ENCODE results near the gene TAS2R31. TPM values are rescaled to one million over a fixed set of nuclear protein-coding genes. Genes with fewer than 3 reads are reported as not detected.

TAS2R31 gene
- total RNA-seq: 1.1 to 3.8 TPM (median 1.7 TPM) in 3 replicates
- long read RNA-seq: 0 reads

DNA sequence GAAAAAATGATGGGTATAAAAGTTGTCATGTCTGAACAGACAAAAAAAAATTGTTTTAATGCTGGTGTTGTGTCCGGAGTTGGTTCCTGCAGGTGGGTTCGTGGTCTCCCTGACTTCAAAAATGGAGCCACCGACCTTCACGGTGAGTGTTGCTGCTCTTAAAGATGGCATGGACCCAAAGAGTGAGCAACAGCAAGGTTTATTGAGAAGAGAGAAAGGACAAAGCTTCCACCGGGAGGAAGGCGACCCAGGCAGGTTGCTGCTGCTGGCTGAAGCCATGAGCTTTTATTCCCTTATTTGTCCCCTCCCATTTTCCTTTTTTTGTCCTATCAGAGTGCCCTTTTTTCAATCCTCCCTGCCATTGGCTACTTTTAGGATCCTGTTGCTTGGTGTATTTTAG lies at the start of gene TAS2R31:
TSS of gene TAS2R31 (minus strand) at position 101 of the 400 bp plus-strand sequence. CDS start at position 29, 72 bp downstream.
- Mint-ChIP-seq H3K4me1 (ENCODE audit: low read depth) (no peaks in the 10 kb centered on the region), H3K27me3 (ENCODE audit: low read depth) (no peaks in the 10 kb centered on the region), H3K27ac (ENCODE audit: unreplicated experiment) (no peak within 1 kb of the TSS), H3K36me3 (ENCODE audit: low read depth) (peaks cover 14% of the 10 kb centered on the region), H3K4me3 (ENCODE audit: unreplicated experiment) (no peak within 1 kb of the TSS), H3K9me3 (ENCODE audit: low read depth) (no peaks in the 10 kb centered on the region)
- TF ChIP-seq, protein P1, sequence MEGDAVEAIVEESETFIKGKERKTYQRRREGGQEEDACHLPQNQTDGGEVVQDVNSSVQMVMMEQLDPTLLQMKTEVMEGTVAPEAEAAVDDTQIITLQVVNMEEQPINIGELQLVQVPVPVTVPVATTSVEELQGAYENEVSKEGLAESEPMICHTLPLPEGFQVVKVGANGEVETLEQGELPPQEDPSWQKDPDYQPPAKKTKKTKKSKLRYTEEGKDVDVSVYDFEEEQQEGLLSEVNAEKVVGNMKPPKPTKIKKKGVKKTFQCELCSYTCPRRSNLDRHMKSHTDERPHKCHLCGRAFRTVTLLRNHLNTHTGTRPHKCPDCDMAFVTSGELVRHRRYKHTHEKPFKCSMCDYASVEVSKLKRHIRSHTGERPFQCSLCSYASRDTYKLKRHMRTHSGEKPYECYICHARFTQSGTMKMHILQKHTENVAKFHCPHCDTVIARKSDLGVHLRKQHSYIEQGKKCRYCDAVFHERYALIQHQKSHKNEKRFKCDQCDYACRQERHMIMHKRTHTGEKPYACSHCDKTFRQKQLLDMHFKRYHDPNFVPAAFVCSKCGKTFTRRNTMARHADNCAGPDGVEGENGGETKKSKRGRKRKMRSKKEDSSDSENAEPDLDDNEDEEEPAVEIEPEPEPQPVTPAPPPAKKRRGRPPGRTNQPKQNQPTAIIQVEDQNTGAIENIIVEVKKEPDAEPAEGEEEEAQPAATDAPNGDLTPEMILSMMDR (IDR thresholded peaks at IDR 0.05): no peak
- no peak for DNase-seq (ENCODE audit: low spot score)

DNA sequence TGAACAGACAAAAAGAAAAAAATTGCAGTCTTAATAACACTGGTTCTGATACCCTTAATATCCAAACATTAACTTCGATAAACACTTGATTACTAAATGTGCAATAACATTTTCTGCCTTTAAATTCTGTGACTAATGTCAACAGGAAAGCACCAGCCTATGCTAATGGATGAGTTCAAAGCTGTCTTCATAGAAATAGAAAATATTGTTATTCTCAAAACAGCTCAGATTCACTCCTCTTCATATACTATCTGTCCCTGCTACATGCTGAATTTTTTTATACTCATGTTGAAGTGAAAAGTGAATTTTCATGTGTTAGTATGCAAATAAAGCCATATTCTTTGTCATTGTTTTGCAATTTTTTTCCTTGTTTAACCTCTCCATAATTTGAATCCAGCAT lies 47.0 kb upstream of the TAS2R31 start:
- Mint-ChIP-seq H3K36me3 (ENCODE audit: low read depth) (peaks cover 5% of the 10 kb centered on the region), H3K9me3 (ENCODE audit: low read depth) (peaks cover 8% of the 10 kb centered on the region), H3K4me1 (ENCODE audit: low read depth) (peaks cover 4% of the 10 kb centered on the region), H3K4me3 (ENCODE audit: unreplicated experiment) (no peak overlapping the region), H3K27ac (ENCODE audit: unreplicated experiment) (no peak overlapping the region), H3K27me3 (ENCODE audit: low read depth) (no peaks in the 10 kb centered on the region)
- TF ChIP-seq, protein P1 (IDR thresholded peaks at IDR 0.05): no peak
- no peak for DNase-seq (ENCODE audit: low spot score)

GRCh38 chr12:11075642-11076041 lies 44.4 kb upstream of the TAS2R31 start:
- H3K27me3 Mint-ChIP-seq (ENCODE audit: low read depth): no peaks in the 10 kb centered on the region
- H3K4me1 Mint-ChIP-seq (ENCODE audit: low read depth): peaks cover 7% of the 10 kb centered on the region
- peaks cover 2% of the 10 kb centered on the region for H3K9me3 Mint-ChIP-seq (ENCODE audit: low read depth)
- no peak for DNase-seq (ENCODE audit: low spot score)
- H3K4me3 Mint-ChIP-seq (ENCODE audit: unreplicated experiment): no peak overlapping the region
- no peaks in the 10 kb centered on the region for H3K36me3 Mint-ChIP-seq (ENCODE audit: low read depth)
- TF ChIP-seq, protein P1 (IDR thresholded peaks at IDR 0.05): no peak
- no peak overlapping the region for H3K27ac Mint-ChIP-seq (ENCODE audit: unreplicated experiment)

DNA sequence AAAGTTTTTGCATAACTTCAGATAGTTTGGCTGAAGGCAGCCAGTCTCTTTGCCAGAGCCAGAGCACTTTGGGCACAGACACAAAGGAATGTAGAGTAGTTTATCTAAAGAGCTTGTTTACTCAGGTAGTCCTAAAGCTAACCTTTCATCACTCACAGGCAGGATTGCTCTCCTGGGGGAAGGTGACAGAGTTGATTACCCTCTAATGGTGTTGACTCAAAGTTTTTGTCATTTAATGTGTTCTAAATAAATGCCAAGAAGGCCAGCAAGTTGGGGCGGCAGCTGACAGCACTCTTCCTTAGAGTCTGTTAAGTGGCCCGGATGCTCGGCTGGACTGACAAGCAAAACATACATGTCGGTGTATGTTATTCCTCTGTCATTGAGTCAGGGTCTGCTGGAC lies 40.2 kb upstream of the TAS2R31 start:
- TF ChIP-seq, protein P1 (IDR thresholded peaks at IDR 0.05): no peak
- no peaks in the 10 kb centered on the region for H3K36me3 Mint-ChIP-seq (ENCODE audit: low read depth)
- H3K27ac Mint-ChIP-seq (ENCODE audit: unreplicated experiment): no peak overlapping the region
- H3K9me3 Mint-ChIP-seq (ENCODE audit: low read depth): no peaks in the 10 kb centered on the region
- H3K4me3 Mint-ChIP-seq (ENCODE audit: unreplicated experiment): no peak overlapping the region
- peaks cover 3% of the 10 kb centered on the region for H3K4me1 Mint-ChIP-seq (ENCODE audit: low read depth)
- no peak for DNase-seq (ENCODE audit: low spot score)
- H3K27me3 Mint-ChIP-seq (ENCODE audit: low read depth): no peaks in the 10 kb centered on the region

GRCh38 chr12:11070999-11071398 lies 39.8 kb upstream of the TAS2R31 start:
- no peak overlapping the region for H3K27ac Mint-ChIP-seq (ENCODE audit: unreplicated experiment)
- no peak overlapping the region for H3K4me3 Mint-ChIP-seq (ENCODE audit: unreplicated experiment)
- H3K27me3 Mint-ChIP-seq (ENCODE audit: low read depth): no peaks in the 10 kb centered on the region
- no peaks in the 10 kb centered on the region for H3K36me3 Mint-ChIP-seq (ENCODE audit: low read depth)
- peaks cover 3% of the 10 kb centered on the region for H3K4me1 Mint-ChIP-seq (ENCODE audit: low read depth)
- no peaks in the 10 kb centered on the region for H3K9me3 Mint-ChIP-seq (ENCODE audit: low read depth)
- no peak for DNase-seq (ENCODE audit: low spot score)
- TF ChIP-seq, protein P1 (IDR thresholded peaks at IDR 0.05): no peak
